ENCODE data around the gene IL1RL1. TPM values are rescaled to one million over a fixed set of nuclear protein-coding genes. Genes with fewer than 3 reads are reported as not detected.

IL1RL1 gene
- polyA plus RNA-seq, 1 of the 3 experiments (the other 2 are of a cell fraction) = not detected

DNA sequence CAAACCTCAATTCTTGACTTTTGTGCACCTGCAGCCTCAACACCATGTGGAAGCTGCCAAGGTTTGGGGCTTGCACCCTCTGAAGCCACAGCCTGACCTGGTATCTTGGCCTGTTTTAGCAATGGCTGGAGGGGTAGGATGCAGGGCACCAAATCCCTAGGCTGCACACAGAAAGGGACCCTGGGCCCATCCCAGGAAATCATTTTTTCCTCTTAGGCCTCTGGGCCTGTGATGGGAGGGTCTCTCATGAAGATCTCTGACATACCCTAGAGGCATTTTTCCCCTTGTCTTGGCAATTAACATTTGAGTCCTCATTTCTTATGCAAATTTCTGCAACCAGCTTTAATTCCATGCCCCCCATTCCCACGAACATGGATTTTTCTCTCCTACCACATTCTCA, 54.4 kb downstream of the IL1RL1 start:
- Histone ChIP-seq H3K4me3 (ENCODE audit: low read depth in 2 of 2, low read length in 1 of 2) (no peak overlapping the region), H3K27me3 (ENCODE audit: insufficient read depth) (no peaks in the 10 kb centered on the region), H3K9me2 (no peaks in the 10 kb centered on the region), H3K79me2 (ENCODE audit: insufficient read depth) (no peaks in the 10 kb centered on the region), H3K27ac (ENCODE audit: low read depth in 2 of 2, low read length in 1 of 2) (no peak overlapping the region), H3K4me1 (ENCODE audit: control insufficient read depth in 1 of 2, insufficient read depth in 2 of 2, low read depth in 1 of 2, low read length in 1 of 2) (no peaks in the 10 kb centered on the region), H2AFZ (ENCODE audit: low read depth) (no peak overlapping the region), H3K36me3 (replicated peaks in 1 of 2; ENCODE audit: control insufficient read depth in 1 of 2, insufficient read depth in 2 of 2, low read length in 1 of 2) (no peaks in the 10 kb centered on the region), H3K4me2 (no peak overlapping the region), H3K9me3 (no peaks in the 10 kb centered on the region), H4K20me1 (ENCODE audit: insufficient read depth) (no peaks in the 10 kb centered on the region), H3K9ac (no peak overlapping the region), H3F3A (replicated peaks; ENCODE audit: insufficient read depth) (no peaks in the 10 kb centered on the region)
- CTCF ChIA-PET = no interaction called here
- 0% methylated on average over 1 of the region's 1 CpG for WGBS (ENCODE audit: low lambda C conversion rate)
- TF ChIP-seq SMC3 (IDR thresholded peaks at IDR 0.05; ENCODE audit: low read depth, low read length) = no peak
- TF ChIP-seq, protein P1, sequence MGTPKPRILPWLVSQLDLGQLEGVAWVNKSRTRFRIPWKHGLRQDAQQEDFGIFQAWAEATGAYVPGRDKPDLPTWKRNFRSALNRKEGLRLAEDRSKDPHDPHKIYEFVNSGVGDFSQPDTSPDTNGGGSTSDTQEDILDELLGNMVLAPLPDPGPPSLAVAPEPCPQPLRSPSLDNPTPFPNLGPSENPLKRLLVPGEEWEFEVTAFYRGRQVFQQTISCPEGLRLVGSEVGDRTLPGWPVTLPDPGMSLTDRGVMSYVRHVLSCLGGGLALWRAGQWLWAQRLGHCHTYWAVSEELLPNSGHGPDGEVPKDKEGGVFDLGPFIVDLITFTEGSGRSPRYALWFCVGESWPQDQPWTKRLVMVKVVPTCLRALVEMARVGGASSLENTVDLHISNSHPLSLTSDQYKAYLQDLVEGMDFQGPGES (IDR thresholded peaks at IDR 0.05; ENCODE audit: low read depth, low read length) = no peak
- no peak for TF ChIP-seq RCOR1 (IDR thresholded peaks at IDR 0.05; ENCODE audit: low read length)
- TF ChIP-seq, protein P2, sequence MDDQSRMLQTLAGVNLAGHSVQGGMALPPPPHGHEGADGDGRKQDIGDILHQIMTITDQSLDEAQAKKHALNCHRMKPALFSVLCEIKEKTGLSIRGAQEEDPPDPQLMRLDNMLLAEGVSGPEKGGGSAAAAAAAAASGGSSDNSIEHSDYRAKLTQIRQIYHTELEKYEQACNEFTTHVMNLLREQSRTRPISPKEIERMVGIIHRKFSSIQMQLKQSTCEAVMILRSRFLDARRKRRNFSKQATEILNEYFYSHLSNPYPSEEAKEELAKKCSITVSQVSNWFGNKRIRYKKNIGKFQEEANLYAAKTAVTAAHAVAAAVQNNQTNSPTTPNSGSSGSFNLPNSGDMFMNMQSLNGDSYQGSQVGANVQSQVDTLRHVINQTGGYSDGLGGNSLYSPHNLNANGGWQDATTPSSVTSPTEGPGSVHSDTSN (IDR thresholded peaks at IDR 0.05) = no peak
- TF ChIP-seq, protein P3, sequence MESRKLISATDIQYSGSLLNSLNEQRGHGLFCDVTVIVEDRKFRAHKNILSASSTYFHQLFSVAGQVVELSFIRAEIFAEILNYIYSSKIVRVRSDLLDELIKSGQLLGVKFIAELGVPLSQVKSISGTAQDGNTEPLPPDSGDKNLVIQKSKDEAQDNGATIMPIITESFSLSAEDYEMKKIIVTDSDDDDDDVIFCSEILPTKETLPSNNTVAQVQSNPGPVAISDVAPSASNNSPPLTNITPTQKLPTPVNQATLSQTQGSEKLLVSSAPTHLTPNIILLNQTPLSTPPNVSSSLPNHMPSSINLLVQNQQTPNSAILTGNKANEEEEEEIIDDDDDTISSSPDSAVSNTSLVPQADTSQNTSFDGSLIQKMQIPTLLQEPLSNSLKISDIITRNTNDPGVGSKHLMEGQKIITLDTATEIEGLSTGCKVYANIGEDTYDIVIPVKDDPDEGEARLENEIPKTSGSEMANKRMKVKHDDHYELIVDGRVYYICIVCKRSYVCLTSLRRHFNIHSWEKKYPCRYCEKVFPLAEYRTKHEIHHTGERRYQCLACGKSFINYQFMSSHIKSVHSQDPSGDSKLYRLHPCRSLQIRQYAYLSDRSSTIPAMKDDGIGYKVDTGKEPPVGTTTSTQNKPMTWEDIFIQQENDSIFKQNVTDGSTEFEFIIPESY (IDR thresholded peaks at IDR 0.05; ENCODE audit: borderline replicate concordance, low read depth) = no peak
- TF ChIP-seq POLR2AphosphoS5 (IDR thresholded peaks at IDR 0.05; ENCODE audit: low read depth, low read length) = no peak
- no peak for TF ChIP-seq FOXM1 (IDR thresholded peaks at IDR 0.05; ENCODE audit: low read depth)
- no peak for DNase-seq
- POLR2A ChIA-PET = no interaction called here

DNA sequence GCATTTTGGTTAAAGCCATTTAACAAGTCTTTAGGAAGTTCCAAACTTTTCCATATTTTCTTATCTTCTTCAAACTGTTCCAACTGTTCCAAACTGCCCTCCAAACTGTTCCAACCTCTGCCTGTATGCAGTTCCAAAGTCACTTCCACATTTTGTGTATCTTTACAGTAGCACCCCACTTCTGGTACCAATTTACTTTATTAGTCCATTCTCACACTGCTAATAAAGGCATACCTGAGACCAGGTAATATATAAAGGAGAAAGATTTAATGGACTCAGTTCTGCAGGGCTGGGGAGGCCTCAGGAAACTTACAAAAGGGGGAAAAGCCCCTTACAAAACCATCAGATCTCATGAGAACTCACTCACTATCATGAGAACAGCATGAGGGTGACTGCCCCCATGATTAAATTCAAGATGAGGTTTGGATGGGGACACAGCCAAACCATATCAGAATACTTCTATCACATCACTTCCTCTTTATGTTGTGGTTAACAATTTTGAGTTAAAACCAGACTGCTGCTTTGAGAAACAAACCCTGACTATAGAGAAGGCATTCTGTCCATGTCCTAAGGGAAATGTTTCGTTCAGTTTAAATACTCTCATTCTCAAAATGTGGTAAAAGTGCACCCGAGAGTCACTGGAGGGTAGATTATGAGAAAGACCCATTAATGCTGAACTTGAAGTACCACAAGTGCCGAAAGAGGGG, 55.2 kb downstream of the IL1RL1 start:
- H4K20me1 ChIP-seq (ENCODE audit: insufficient read depth) = no peaks in the 10 kb centered on the region
- no peak overlapping the region for H3K4me3 ChIP-seq (ENCODE audit: low read depth in 2 of 2, low read length in 1 of 2)
- H2AFZ ChIP-seq (ENCODE audit: low read depth) = no peak overlapping the region
- no peak overlapping the region for H3K27ac ChIP-seq (ENCODE audit: low read depth in 2 of 2, low read length in 1 of 2)
- no peaks in the 10 kb centered on the region for H3K9me2 ChIP-seq
- no peak overlapping the region for H3K9ac ChIP-seq
- no peaks in the 10 kb centered on the region for H3F3A ChIP-seq (replicated peaks; ENCODE audit: insufficient read depth)
- WGBS (ENCODE audit: low lambda C conversion rate) = 5% methylated on average over 3 of the region's 3 CpGs
- ChIA-PET POLR2A (no interaction called here), CTCF (no interaction called here)
- H3K4me2 ChIP-seq = no peak overlapping the region
- no peaks in the 10 kb centered on the region for H3K4me1 ChIP-seq (ENCODE audit: control insufficient read depth in 1 of 2, insufficient read depth in 2 of 2, low read depth in 1 of 2, low read length in 1 of 2)
- no peaks in the 10 kb centered on the region for H3K36me3 ChIP-seq (replicated peaks in 1 of 2; ENCODE audit: control insufficient read depth in 1 of 2, insufficient read depth in 2 of 2, low read length in 1 of 2)
- no peak for DNase-seq
- no peaks in the 10 kb centered on the region; the same call in 1 of the 2 replicates for H3K27me3 ChIP-seq (ENCODE audit: insufficient read depth)
- no peaks in the 10 kb centered on the region for H3K79me2 ChIP-seq (ENCODE audit: insufficient read depth)
- no peaks in the 10 kb centered on the region for H3K9me3 ChIP-seq
- no peak for TF ChIP-seq GATA2 (CRISPR knock-in tag; IDR thresholded peaks at IDR 0.05)
- TF ChIP-seq YY1 (IDR thresholded peaks at IDR 0.05; ENCODE audit: low read depth) = no peak
- no peak for TF ChIP-seq TEAD4 (IDR thresholded peaks at IDR 0.05; ENCODE audit: borderline replicate concordance, insufficient read depth)
- TF ChIP-seq FOXM1 (IDR thresholded peaks at IDR 0.05; ENCODE audit: low read depth) = no peak
- no peak for TF ChIP-seq RCOR1 (IDR thresholded peaks at IDR 0.05; ENCODE audit: low read length)
- TF ChIP-seq, protein P4, sequence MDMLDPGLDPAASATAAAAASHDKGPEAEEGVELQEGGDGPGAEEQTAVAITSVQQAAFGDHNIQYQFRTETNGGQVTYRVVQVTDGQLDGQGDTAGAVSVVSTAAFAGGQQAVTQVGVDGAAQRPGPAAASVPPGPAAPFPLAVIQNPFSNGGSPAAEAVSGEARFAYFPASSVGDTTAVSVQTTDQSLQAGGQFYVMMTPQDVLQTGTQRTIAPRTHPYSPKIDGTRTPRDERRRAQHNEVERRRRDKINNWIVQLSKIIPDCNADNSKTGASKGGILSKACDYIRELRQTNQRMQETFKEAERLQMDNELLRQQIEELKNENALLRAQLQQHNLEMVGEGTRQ (IDR thresholded peaks at IDR 0.05; ENCODE audit: borderline replicate concordance, low read depth, low read length) = no peak
- TF ChIP-seq FOXJ3 (CRISPR knock-in tag; IDR thresholded peaks at IDR 0.05) = no peak
- no peak for TF ChIP-seq POLR2AphosphoS5 (IDR thresholded peaks at IDR 0.05; ENCODE audit: low read depth, low read length)
- TF ChIP-seq, protein P5, sequence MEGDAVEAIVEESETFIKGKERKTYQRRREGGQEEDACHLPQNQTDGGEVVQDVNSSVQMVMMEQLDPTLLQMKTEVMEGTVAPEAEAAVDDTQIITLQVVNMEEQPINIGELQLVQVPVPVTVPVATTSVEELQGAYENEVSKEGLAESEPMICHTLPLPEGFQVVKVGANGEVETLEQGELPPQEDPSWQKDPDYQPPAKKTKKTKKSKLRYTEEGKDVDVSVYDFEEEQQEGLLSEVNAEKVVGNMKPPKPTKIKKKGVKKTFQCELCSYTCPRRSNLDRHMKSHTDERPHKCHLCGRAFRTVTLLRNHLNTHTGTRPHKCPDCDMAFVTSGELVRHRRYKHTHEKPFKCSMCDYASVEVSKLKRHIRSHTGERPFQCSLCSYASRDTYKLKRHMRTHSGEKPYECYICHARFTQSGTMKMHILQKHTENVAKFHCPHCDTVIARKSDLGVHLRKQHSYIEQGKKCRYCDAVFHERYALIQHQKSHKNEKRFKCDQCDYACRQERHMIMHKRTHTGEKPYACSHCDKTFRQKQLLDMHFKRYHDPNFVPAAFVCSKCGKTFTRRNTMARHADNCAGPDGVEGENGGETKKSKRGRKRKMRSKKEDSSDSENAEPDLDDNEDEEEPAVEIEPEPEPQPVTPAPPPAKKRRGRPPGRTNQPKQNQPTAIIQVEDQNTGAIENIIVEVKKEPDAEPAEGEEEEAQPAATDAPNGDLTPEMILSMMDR (IDR thresholded peaks at IDR 0.05) = no peak
- no peak for TF ChIP-seq SMC3 (IDR thresholded peaks at IDR 0.05; ENCODE audit: low read depth, low read length)
- TF ChIP-seq, protein P3 (IDR thresholded peaks at IDR 0.05; ENCODE audit: borderline replicate concordance, low read depth) = no peak
- no peak for TF ChIP-seq NFIC (IDR thresholded peaks at IDR 0.05; ENCODE audit: borderline replicate concordance)
- TF ChIP-seq EP300 (IDR thresholded peaks at IDR 0.05; ENCODE audit: borderline replicate concordance in 1 of 2, low read depth in 1 of 2, low read length in 1 of 2) = no peak
- no peak for TF ChIP-seq RFX5 (IDR thresholded peaks at IDR 0.05; ENCODE audit: low read length)
- TF ChIP-seq ELF1 (IDR thresholded peaks at IDR 0.05) = no peak

Measured in SK-N-SH (cell line).